ENCODE measurements around the gene NEK10.
A peak's percentile ranks its signal among the peaks of the same experiment; 100 is the strongest.
"Not testable (repeated sequence)": the region's sequence is repeated elsewhere in the genome, so short reads cannot be mapped to it uniquely, and the experiment has no call there.

NEK10 gene

GRCh38 chr3:27311400-27311799 is 57.8 kb downstream of the NEK10 start:
- H3K4me3 ChIP-seq (ENCODE audit: low read length), result no peak overlapping the region
- no peak for TF ChIP-seq CTCF (conservative IDR thresholded peaks at IDR 0.05; ENCODE audit: low read length)
- DNase-seq (ENCODE audit: low read depth), result peak; percentile 90

- DNase-seq (ENCODE audit: low read depth), result no peak
- TF ChIP-seq CTCF (conservative IDR thresholded peaks at IDR 0.05; ENCODE audit: low read length), result no peak
- H3K4me3 ChIP-seq (ENCODE audit: low read length), result no peak overlapping the region
Observed at GRCh38 chr3:27310688-27311087, 58.5 kb downstream of the NEK10 start.

GRCh38 chr3:27307566-27307965 is 61.6 kb downstream of the NEK10 start:
- no peak for TF ChIP-seq CTCF (conservative IDR thresholded peaks at IDR 0.05; ENCODE audit: low read length)
- DNase-seq (ENCODE audit: low read depth), result no peak
- no peak overlapping the region for H3K4me3 ChIP-seq (ENCODE audit: low read length)

GRCh38 chr3:27302891-27303290 is 66.3 kb downstream of the NEK10 start:
- no peak for DNase-seq (ENCODE audit: low read depth)
- H3K4me3 ChIP-seq (ENCODE audit: low read length), result no peak overlapping the region
- TF ChIP-seq CTCF (conservative IDR thresholded peaks at IDR 0.05; ENCODE audit: low read length), result no peak

- not testable (repeated sequence) for DNase-seq (ENCODE audit: low read depth); H3K4me3 ChIP-seq (ENCODE audit: low read length)
Observed at GRCh38 chr3:27298981-27299380, 70.2 kb downstream of the NEK10 start.

- TF ChIP-seq CTCF (conservative IDR thresholded peaks at IDR 0.05; ENCODE audit: low read length), result no peak
- no peak for DNase-seq (ENCODE audit: low read depth)
Observed at GRCh38 chr3:27293939-27294338, 75.2 kb downstream of the NEK10 start.

GRCh38 chr3:27290760-27291159 is 78.4 kb downstream of the NEK10 start:
- DNase-seq (ENCODE audit: low read depth), result peak; percentile 20
- no peak for TF ChIP-seq CTCF (conservative IDR thresholded peaks at IDR 0.05; ENCODE audit: low read length)
- no peak overlapping the region for H3K4me3 ChIP-seq (ENCODE audit: low read length)

More at GRCh38 chr3:27293939-27294338, 75.2 kb downstream of the NEK10 start:
- no peak overlapping the region for H3K4me3 ChIP-seq (ENCODE audit: low read length)
